ENCODE measurements around the gene TGFBR3. TPM values are rescaled to one million over a fixed set of nuclear protein-coding genes. Genes with fewer than 3 reads are reported as not detected.
"Not testable (repeated sequence)": the region's sequence is repeated elsewhere in the genome, so short reads cannot be mapped to it uniquely, and the experiment has no call there.

The TGFBR3 gene
- total and polyA plus RNA-seq, 10 donors, result 5.2 to 254 (median 166) TPM

- H3K9me3 ChIP-seq, result no peaks in the 10 kb centered on the region
- H3K4me1 ChIP-seq, result no peaks in the 10 kb centered on the region
- intact Hi-C loops (cut with DNase I; ENCODE audit: low total_unique reads), result no loop called here
- H3K27ac ChIP-seq, result no peak overlapping the region
- no peak overlapping the region for H3K4me3 ChIP-seq
- TF ChIP-seq POLR2AphosphoS5 (IDR thresholded peaks at IDR 0.05) (no peak), CTCF (IDR thresholded peaks at IDR 0.05 in 8 of 11, conservative IDR thresholded peaks at IDR 0.05 in 3 of 11) (no peak), POLR2A (IDR thresholded peaks at IDR 0.05) (no peak)
- WGBS, 5 donors, result 71 to 96% (median 87%) methylated on average over 4 of the region's 4 CpGs
- no peak for DNase-seq
- H3K27me3 ChIP-seq (replicated peaks in 1 of 7), result no peaks in the 10 kb centered on the region
- H3K36me3 ChIP-seq, result no peaks in the 10 kb centered on the region
Observed at GRCh38 chr1:91672601-91673161, 213.3 kb downstream of the TGFBR3 start.

- no peaks in the 10 kb centered on the region for H3K4me1 ChIP-seq
- no peaks in the 10 kb centered on the region for H3K27me3 ChIP-seq (replicated peaks in 1 of 7)
- no peak overlapping the region for H3K4me3 ChIP-seq
- no peak for DNase-seq
- H3K9me3 ChIP-seq, result no peaks in the 10 kb centered on the region
- no peak overlapping the region for H3K27ac ChIP-seq
- WGBS, 5 donors, result 85 to 92% (median 91%) methylated on average over 4 of the region's 4 CpGs
- intact Hi-C loops (cut with DNase I; ENCODE audit: low total_unique reads), result no loop called here
- H3K36me3 ChIP-seq, result no peaks in the 10 kb centered on the region
- TF ChIP-seq POLR2A (IDR thresholded peaks at IDR 0.05) (no peak), CTCF (IDR thresholded peaks at IDR 0.05 in 8 of 11, conservative IDR thresholded peaks at IDR 0.05 in 3 of 11) (no peak), POLR2AphosphoS5 (IDR thresholded peaks at IDR 0.05) (no peak)
Observed at GRCh38 chr1:91670781-91671180, 215.2 kb downstream of the TGFBR3 start.

- TF ChIP-seq POLR2AphosphoS5 (IDR thresholded peaks at IDR 0.05), result no peak
- H3K27ac ChIP-seq, result no peak overlapping the region
- H3K27me3 ChIP-seq (replicated peaks in 1 of 7), result no peaks in the 10 kb centered on the region
- DNase-seq, result no peak
- 93 to 98% (median 97%) methylated on average over 24 to 25 of the region's 25 CpGs for WGBS, 5 donors
- H3K36me3 ChIP-seq, result no peaks in the 10 kb centered on the region
- H3K9me3 ChIP-seq, result no peaks in the 10 kb centered on the region
- intact Hi-C loops (cut with DNase I; ENCODE audit: low total_unique reads), result no loop called here
- H3K4me3 ChIP-seq, result no peak overlapping the region
- no peaks in the 10 kb centered on the region for H3K4me1 ChIP-seq
Observed at GRCh38 chr1:91669584-91670350, 216.2 kb downstream of the TGFBR3 start.

- WGBS, 5 donors, result 58 to 82% (median 60%) methylated on average over 5 of the region's 5 CpGs
- H3K36me3 ChIP-seq; DNase-seq; intact Hi-C loops (cut with DNase I; ENCODE audit: low total_unique reads); H3K9me3 ChIP-seq; H3K27ac ChIP-seq; H3K27me3 ChIP-seq (replicated peaks in 1 of 7); H3K4me3 ChIP-seq; H3K4me1 ChIP-seq: not testable (repeated sequence)
Observed at GRCh38 chr1:91666651-91667050, 219.3 kb downstream of the TGFBR3 start.

GRCh38 chr1:91661121-91661520, 224.8 kb downstream of the TGFBR3 start:
- no peaks in the 10 kb centered on the region for H3K4me1 ChIP-seq
- H3K36me3 ChIP-seq, result no peaks in the 10 kb centered on the region
- no peak overlapping the region for H3K4me3 ChIP-seq
- H3K27me3 ChIP-seq (replicated peaks in 1 of 7), result no peaks in the 10 kb centered on the region
- H3K9me3 ChIP-seq, result peaks cover 0 to 28% (median 23%) of the 10 kb centered on the region in 8 donors
- intact Hi-C loops (cut with DNase I; ENCODE audit: low total_unique reads), result no loop called here
- H3K27ac ChIP-seq, result no peak overlapping the region
- no peak for TF ChIP-seq POLR2AphosphoS5 (IDR thresholded peaks at IDR 0.05)
- TF ChIP-seq CTCF (IDR thresholded peaks at IDR 0.05 in 8 of 11, conservative IDR thresholded peaks at IDR 0.05 in 3 of 11), result no peak
- no peak for TF ChIP-seq POLR2A (IDR thresholded peaks at IDR 0.05)
- no peak for DNase-seq
